IMR-90 (cell line): ENCODE measurements around the gene NAPG. TPM values are rescaled to one million over a fixed set of nuclear protein-coding genes. Genes with fewer than 3 reads are reported as not detected.
"Not testable (repeated sequence)": the region's sequence is repeated elsewhere in the genome, so short reads cannot be mapped to it uniquely, and the experiment has no call there.

Experiments used
- ATAC-seq: fragments of 200-7000 bp; cut with Tn5 transposase; 2 replicates; pipeline ENCODE4 v1.9.1; 2020; ENCODE audit warnings: low read depth, mild to moderate bottlenecking, moderate library complexity
- BruUV-seq: library from RNA; stranded (reverse); fragments of 400-500 nt; replicated peaks from 2 replicates; lab custom pipeline; 2021; lab: Mats Ljungman, UMichigan
- CTCF ChIA-PET: fragments of 300-600 bp; formaldehyde crosslinking; extraction: SDS; loops from one replicate; lab custom pipeline; 2021; ENCODE audit warnings: antibody characterized with exemption; lab: Yijun Ruan, JAX
- POLR2A ChIA-PET: fragments of 300-600 bp; sonication (Branson Sonifier 250); formaldehyde crosslinking; loops from one replicate; lab custom pipeline; 2022; ENCODE audit warnings: antibody characterized with exemption; ENCODE audit not compliant: unreplicated experiment; lab: Charles Lee
- DNase-seq: peaks from one replicate; pipeline ENCODE4 v3.0.0; 2013
- H2AFZ ChIP-seq: replicated peaks from 2 replicates; pipeline ENCODE3; 2013; ENCODE audit warnings: low read length, mild to moderate bottlenecking; ENCODE audit not compliant: poor library complexity
- H2AK5ac ChIP-seq: 2 replicates; pipeline ENCODE4 v1.6.1; 2013; ENCODE audit warnings: low read depth, low read length, inconsistent platforms
- H2AK9ac ChIP-seq: replicated peaks from 2 replicates; pipeline ENCODE3; 2013; ENCODE audit warnings: mild to moderate bottlenecking, low read depth, low read length, moderate library complexity; ENCODE audit not compliant: poor library complexity
- H2BK120ac ChIP-seq: 2 replicates; pipeline ENCODE4 v1.6.1; 2013; ENCODE audit warnings: low read depth, low read length, inconsistent platforms
- H2BK15ac ChIP-seq: 3 replicates; pipeline ENCODE4 v1.6.1; 2013; ENCODE audit warnings: low read depth, low read length, inconsistent platforms
- H2BK20ac ChIP-seq: 2 replicates; pipeline ENCODE4 v1.6.1; 2013; ENCODE audit warnings: low read depth, mild to moderate bottlenecking, inconsistent platforms, low read length, moderate library complexity
- H2BK5ac ChIP-seq: 2 replicates; pipeline ENCODE4 v1.6.1; 2013; ENCODE audit warnings: mild to moderate bottlenecking, low read depth, low read length, inconsistent platforms; ENCODE audit not compliant: poor library complexity, severe bottlenecking
- H3K14ac ChIP-seq: replicated peaks from 2 replicates; pipeline ENCODE4 v1.6.1; 2013; ENCODE audit warnings: low read depth, low read length, inconsistent platforms
- H3K18ac ChIP-seq: 2 replicates; pipeline ENCODE4 v1.6.1; 2013; ENCODE audit warnings: low read depth, low read length, control low read depth
- H3K23ac ChIP-seq: 2 replicates; pipeline ENCODE4 v1.6.1; 2013; ENCODE audit warnings: low read depth, low read length, inconsistent platforms
- H3K27ac ChIP-seq: 2 replicates; pipeline ENCODE4 v1.5.1; 2013; ENCODE audit warnings: mild to moderate bottlenecking, control low read depth, low read length; ENCODE audit not compliant: insufficient read depth
- H3K27me3 ChIP-seq: 2 replicates; pipeline ENCODE4 v1.6.1; 2013; ENCODE audit warnings: low read length; ENCODE audit not compliant: control insufficient read depth, insufficient read depth
- H3K36me3 ChIP-seq: 2 replicates; pipeline ENCODE4 v1.6.1; 2013; ENCODE audit warnings: low read length, mixed read lengths; ENCODE audit not compliant: control insufficient read depth, insufficient read depth
- H3K4ac ChIP-seq: 2 replicates; pipeline ENCODE4 v1.6.1; 2013; ENCODE audit warnings: low read depth, low read length, inconsistent platforms
- H3K4me1 ChIP-seq: 2 replicates; pipeline ENCODE4 v1.6.1; 2013; ENCODE audit warnings: low read length, mixed read lengths; ENCODE audit not compliant: control insufficient read depth, insufficient read depth
- H3K4me2 ChIP-seq: 2 replicates; pipeline ENCODE4 v1.6.1; 2013; ENCODE audit warnings: low read depth, mild to moderate bottlenecking, control low read depth, low read length, moderate library complexity
- H3K4me3 ChIP-seq: 2 replicates; pipeline ENCODE4 v1.5.1; 2013; ENCODE audit warnings: low read depth, mild to moderate bottlenecking, control low read depth, low read length, moderate library complexity; ENCODE audit not compliant: insufficient read depth
- H3K56ac ChIP-seq: 2 replicates; pipeline ENCODE4 v1.6.1; 2013; ENCODE audit warnings: low read length, inconsistent platforms; ENCODE audit not compliant: insufficient read depth; ENCODE audit errors: extremely low read depth
- H3K79me1 ChIP-seq, 2 experiments: 2 replicates each; pipeline ENCODE4 v1.6.1; 2013; ENCODE audit warnings: low read length in 2 of 2, inconsistent platforms in 1 of 2, low read depth in 1 of 2
- H3K9ac ChIP-seq: 2 replicates; pipeline ENCODE4 v1.6.1; 2013; ENCODE audit warnings: low read depth, low read length, control low read depth
- H3K9me1 ChIP-seq: 2 replicates; pipeline ENCODE4 v1.6.1; 2013; ENCODE audit warnings: low read length, inconsistent platforms; ENCODE audit not compliant: insufficient read depth
- H3K9me3 ChIP-seq: 2 replicates; pipeline ENCODE4 v1.6.1; 2013; ENCODE audit warnings: low read length; ENCODE audit not compliant: control insufficient read depth, insufficient read depth
- H4K20me1 ChIP-seq: 2 replicates; pipeline ENCODE4 v1.6.1; 2013; ENCODE audit warnings: low read length, inconsistent platforms; ENCODE audit not compliant: insufficient read depth
- H4K5ac ChIP-seq: 2 replicates; pipeline ENCODE4 v1.6.1; 2013; ENCODE audit warnings: mild to moderate bottlenecking, low read depth, low read length, control low read depth
- H4K8ac ChIP-seq, 2 experiments: 2 replicates each; pipeline ENCODE4 v1.6.1; 2013; ENCODE audit warnings: low read depth in 2 of 2, low read length in 2 of 2, control low read depth in 1 of 2, inconsistent platforms in 1 of 2
- H4K91ac ChIP-seq: 2 replicates; pipeline ENCODE4 v1.6.1; 2013; ENCODE audit warnings: low read depth, low read length, inconsistent platforms; ENCODE audit not compliant: insufficient read depth
- CEBPB ChIP-seq: IDR thresholded peaks from 2 replicates; pipeline ENCODE4 v1.6.1; 2012; ENCODE audit warnings: low read depth, low read length, improper control_type of control experiment
- MAZ ChIP-seq: IDR thresholded peaks from 2 replicates; pipeline ENCODE4 v1.6.1; 2012; ENCODE audit warnings: low read depth, mild to moderate bottlenecking, low read length, improper control_type of control experiment, moderate library complexity, borderline replicate concordance
- POLR2A ChIP-seq: IDR thresholded peaks from 2 replicates; pipeline ENCODE4 v1.6.1; 2012; ENCODE audit warnings: mild to moderate bottlenecking, low read depth, low read length
- RAD21 ChIP-seq: IDR thresholded peaks from 2 replicates; pipeline ENCODE4 v1.6.1; 2012; ENCODE audit warnings: low read length, improper control_type of control experiment
- RFX5 ChIP-seq: IDR thresholded peaks from 2 replicates; pipeline ENCODE4 v1.8.0; 2012; ENCODE audit warnings: low read depth, mild to moderate bottlenecking, low read length, moderate library complexity
- WGBS, 2 experiments: methylation state at CpG; one replicate each; pipeline versions ENCODE4 v1.1.5 to v1.1.7; 2013; ENCODE audit warnings: missing lambda C conversion rate in 2 of 2; ENCODE audit not compliant: insufficient read length in 1 of 2; ENCODE audit errors: extremely low coverage in 2 of 2; 5-methylcytosine and 5-hydroxymethylcytosine counted together
- dilution Hi-C: fragments of 300-500 bp; cut with HindIII; formaldehyde crosslinking; loops from one replicate; pipeline ENCODE4 v1.14.3; 2018; ENCODE audit warnings: low sequenced_read_pairs; ENCODE audit not compliant: unreplicated experiment
- in situ Hi-C: fragments of 300-500 bp; cut with MboI; formaldehyde crosslinking; loops from 3 replicates; pipeline ENCODE4 v1.14.3; 2019; ENCODE audit warnings: low sequenced_read_pairs, inconsistent platforms, mixed read lengths
- intact Hi-C: fragments of 100-400 bp; cut with micrococcal nuclease; formaldehyde crosslinking; loops from 2 replicates; pipeline ENCODE4 v1.10.0; 2022
- polyA plus RNA-seq, 3 experiments: library from polyadenylated mRNA; depleted of rRNA; stranded (reverse); fragments of >200 nt; gene quantifications; 2 replicates each; pipeline ENCODE4 v1.2.3, GENCODE V29; 2012; ENCODE audit warnings: low replicate concordance in 1 of 3
- total RNA-seq: library from RNA; depleted of rRNA; stranded (reverse); fragments of >200 nt; gene quantifications from 2 replicates; pipeline ENCODE4 v1.2.3, GENCODE V29; 2012

The NAPG gene
- total and polyA plus RNA-seq, 2 of the 4 experiments (the other 2 are of a cell fraction) = 13.0 to 32.8 TPM

DNA sequence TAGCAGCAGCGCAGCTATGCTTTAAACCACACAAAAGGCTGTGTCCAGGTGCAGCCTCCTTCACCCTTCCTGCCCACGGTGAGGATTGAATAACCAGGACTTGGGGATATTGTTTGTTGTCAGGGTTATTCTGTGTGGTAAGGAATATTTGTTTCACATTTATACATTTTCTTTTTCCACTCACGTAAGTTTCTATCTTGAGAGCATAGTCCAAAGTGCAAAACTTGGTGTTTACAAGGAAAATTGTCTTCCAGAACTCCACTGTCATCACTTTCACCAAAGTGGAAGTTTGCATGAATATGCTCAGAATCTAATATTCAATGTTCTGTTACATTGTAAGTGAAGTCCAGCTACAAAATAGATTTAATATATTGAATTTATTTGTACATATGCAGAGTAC is 26.4 kb downstream of the NAPG start:
- Histone ChIP-seq H2AK9ac (no peak overlapping the region), H3K79me1 (peaks cover 3 to 4% of the 10 kb centered on the region in 2 experiments; a peak in 2 of 4 replicates), H3K23ac (no peak overlapping the region), H3K4ac (no peak overlapping the region), H2BK120ac (no peak overlapping the region), H2BK5ac (no peak overlapping the region), H2BK15ac (no peak overlapping the region), H3K27me3 (no peaks in the 10 kb centered on the region), H3K4me1 (no peaks in the 10 kb centered on the region), H3K9ac (no peak overlapping the region), H2BK20ac (no peak overlapping the region), H2AK5ac (no peak overlapping the region), H3K14ac (no peak overlapping the region), H3K56ac (no peak overlapping the region), H3K9me3 (no peaks in the 10 kb centered on the region), H4K5ac (no peak overlapping the region), H3K4me3 (no peak overlapping the region), H3K4me2 (no peak overlapping the region), H3K9me1 (peaks cover 7% of the 10 kb centered on the region; the same call in 1 of the 2 replicates), H3K36me3 (peaks cover 46% of the 10 kb centered on the region), H2AFZ (no peak overlapping the region), H3K27ac (no peak overlapping the region), H4K20me1 (peaks cover 4% of the 10 kb centered on the region), H4K91ac (no peak overlapping the region), H4K8ac (no peak overlapping the region), H3K18ac (no peak overlapping the region)
- in situ Hi-C loops = no loop called here
- intact Hi-C loops = no loop called here
- BruUV-seq = no TSS peak
- WGBS, 2 experiments = no CpG with 5 or more reads among the region's 3 CpGs
- dilution Hi-C loops = no loop called here
- no peak for ATAC-seq
- POLR2A ChIA-PET = no interaction called here
- no peak for DNase-seq
- CTCF ChIA-PET = interaction anchor here (0.8 to 2.1 kb wide), 3 partner anchors 8 to 1001 kb away, joined by 3 to 8 read pairs (median 4); no protein-coding TSS in a partner anchor
- TF ChIP-seq POLR2A (no peak), CEBPB (no peak), RAD21 (no peak), MAZ (no peak), RFX5 (no peak)

GRCh38 chr18:10556251-10556650 is 30.4 kb downstream of the NAPG start:
- H3K4me1 ChIP-seq, H3K14ac ChIP-seq, H3K9me3 ChIP-seq, H3K23ac ChIP-seq, H2BK120ac ChIP-seq, H4K8ac ChIP-seq, H3K18ac ChIP-seq, H2BK20ac ChIP-seq, H3K27me3 ChIP-seq, H2AFZ ChIP-seq, H4K20me1 ChIP-seq, H2BK5ac ChIP-seq, DNase-seq, in situ Hi-C loops, H3K9me1 ChIP-seq, H4K91ac ChIP-seq, H2AK9ac ChIP-seq, ATAC-seq, H3K4ac ChIP-seq, CTCF ChIA-PET, H3K79me1 ChIP-seq, H2BK15ac ChIP-seq, H3K9ac ChIP-seq, intact Hi-C loops, BruUV-seq, H3K4me3 ChIP-seq, dilution Hi-C loops, H2AK5ac ChIP-seq, H4K5ac ChIP-seq, H3K27ac ChIP-seq, H3K4me2 ChIP-seq, H3K56ac ChIP-seq: not testable (repeated sequence)
- POLR2A ChIA-PET = interaction anchor here (0.6 kb wide), 1 partner anchor 1000 kb away, joined by 3 read pairs; no protein-coding TSS in a partner anchor
- WGBS, 2 experiments = 100% methylated on average over 3 of the region's 10 CpGs; no CpG with 5 or more reads in 1 of the 2 experiments
- H3K36me3 ChIP-seq = peaks cover 31% of the 10 kb centered on the region
